ENCODE results near the gene PJVK. TPM values are rescaled to one million over a fixed set of nuclear protein-coding genes. Genes with fewer than 3 reads are reported as not detected.

PJVK gene
- total RNA-seq, 1 donor from 2014 or later, result not detected

DNA sequence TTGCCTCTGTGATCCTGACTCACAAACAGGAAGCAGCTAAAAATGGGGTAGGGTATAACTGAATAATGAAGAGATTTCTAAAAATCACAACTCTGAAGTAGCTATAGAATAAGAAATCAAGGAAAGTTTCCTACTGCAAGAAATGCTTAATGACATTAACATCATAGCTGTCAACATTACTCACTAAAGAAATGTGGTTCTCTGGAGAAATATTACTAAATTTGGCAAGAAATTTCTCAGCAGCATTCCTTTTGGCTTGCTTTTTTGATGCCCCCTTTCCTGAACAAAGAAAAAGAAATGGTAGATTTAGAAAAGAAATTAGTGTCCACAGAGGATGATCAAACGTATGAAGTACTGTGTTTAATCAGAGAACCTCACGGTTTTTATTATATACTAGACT is 9.8 kb upstream of the PJVK start:
- no peaks in the 10 kb centered on the region for H3K4me1 ChIP-seq
- no peaks in the 10 kb centered on the region for H3K9me3 ChIP-seq
- DNase-seq (ENCODE audit: low spot score in 2 of 2), result no peak
- intact Hi-C loops (cut with DNase I), result no loop called here
- H3K36me3 ChIP-seq, result peaks cover 37 to 81% of the 10 kb centered on the region in 2 donors
- peak overlapping the region; percentile 43 to 59 for H3K27ac ChIP-seq
- no peaks in the 10 kb centered on the region for H3K27me3 ChIP-seq
- no peak overlapping the region for H3K4me3 ChIP-seq
- TF ChIP-seq, protein P1, sequence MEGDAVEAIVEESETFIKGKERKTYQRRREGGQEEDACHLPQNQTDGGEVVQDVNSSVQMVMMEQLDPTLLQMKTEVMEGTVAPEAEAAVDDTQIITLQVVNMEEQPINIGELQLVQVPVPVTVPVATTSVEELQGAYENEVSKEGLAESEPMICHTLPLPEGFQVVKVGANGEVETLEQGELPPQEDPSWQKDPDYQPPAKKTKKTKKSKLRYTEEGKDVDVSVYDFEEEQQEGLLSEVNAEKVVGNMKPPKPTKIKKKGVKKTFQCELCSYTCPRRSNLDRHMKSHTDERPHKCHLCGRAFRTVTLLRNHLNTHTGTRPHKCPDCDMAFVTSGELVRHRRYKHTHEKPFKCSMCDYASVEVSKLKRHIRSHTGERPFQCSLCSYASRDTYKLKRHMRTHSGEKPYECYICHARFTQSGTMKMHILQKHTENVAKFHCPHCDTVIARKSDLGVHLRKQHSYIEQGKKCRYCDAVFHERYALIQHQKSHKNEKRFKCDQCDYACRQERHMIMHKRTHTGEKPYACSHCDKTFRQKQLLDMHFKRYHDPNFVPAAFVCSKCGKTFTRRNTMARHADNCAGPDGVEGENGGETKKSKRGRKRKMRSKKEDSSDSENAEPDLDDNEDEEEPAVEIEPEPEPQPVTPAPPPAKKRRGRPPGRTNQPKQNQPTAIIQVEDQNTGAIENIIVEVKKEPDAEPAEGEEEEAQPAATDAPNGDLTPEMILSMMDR (IDR thresholded peaks at IDR 0.05), result no peak

DNA sequence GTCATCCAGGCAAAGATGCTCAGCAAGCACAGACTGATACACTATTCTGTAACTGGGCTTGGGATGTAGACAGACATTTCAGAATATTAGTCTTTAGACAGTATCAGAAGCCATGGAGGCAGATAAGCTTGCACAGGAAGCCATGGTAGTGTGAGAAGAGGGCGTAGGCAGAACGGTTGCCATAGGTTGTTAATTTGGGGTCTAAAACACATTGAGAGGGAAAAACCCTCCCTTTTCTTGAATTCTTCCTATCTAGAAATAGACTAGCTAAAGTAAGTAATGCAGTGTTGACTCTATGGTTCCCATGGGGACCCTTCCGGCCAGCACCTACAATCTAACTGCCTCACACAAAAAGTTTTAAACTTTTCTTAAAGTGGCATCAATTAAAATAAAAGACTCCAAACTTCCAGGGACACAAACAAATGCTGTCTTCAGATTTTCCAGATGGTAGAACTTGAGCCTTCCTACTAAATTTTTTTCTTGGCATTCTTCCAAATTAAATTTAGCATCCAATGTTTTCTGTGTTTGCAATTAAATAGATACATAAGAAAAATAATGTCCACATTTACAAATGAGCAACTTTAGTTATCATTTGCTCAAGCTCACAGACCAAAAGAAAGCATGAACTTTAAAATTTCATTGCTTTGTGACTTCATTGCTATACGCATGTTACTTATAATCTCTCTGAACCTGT is 2.1 kb upstream of the PJVK start:
- intact Hi-C loops (cut with DNase I), result no loop called here
- no peak for DNase-seq (ENCODE audit: low spot score in 2 of 2)
- Histone ChIP-seq H3K27me3 (no peaks in the 10 kb centered on the region), H3K27ac (peak overlapping the region in 1 of 2 donors; percentile 99), H3K36me3 (peaks cover 18 to 22% of the 10 kb centered on the region in 2 donors), H3K4me1 (peaks cover 7 to 20% of the 10 kb centered on the region in 2 donors), H3K4me3 (peak overlapping the region; percentile 93 to 96), H3K9me3 (no peaks in the 10 kb centered on the region)
- TF ChIP-seq, protein P1 (IDR thresholded peaks at IDR 0.05), result no peak

DNA sequence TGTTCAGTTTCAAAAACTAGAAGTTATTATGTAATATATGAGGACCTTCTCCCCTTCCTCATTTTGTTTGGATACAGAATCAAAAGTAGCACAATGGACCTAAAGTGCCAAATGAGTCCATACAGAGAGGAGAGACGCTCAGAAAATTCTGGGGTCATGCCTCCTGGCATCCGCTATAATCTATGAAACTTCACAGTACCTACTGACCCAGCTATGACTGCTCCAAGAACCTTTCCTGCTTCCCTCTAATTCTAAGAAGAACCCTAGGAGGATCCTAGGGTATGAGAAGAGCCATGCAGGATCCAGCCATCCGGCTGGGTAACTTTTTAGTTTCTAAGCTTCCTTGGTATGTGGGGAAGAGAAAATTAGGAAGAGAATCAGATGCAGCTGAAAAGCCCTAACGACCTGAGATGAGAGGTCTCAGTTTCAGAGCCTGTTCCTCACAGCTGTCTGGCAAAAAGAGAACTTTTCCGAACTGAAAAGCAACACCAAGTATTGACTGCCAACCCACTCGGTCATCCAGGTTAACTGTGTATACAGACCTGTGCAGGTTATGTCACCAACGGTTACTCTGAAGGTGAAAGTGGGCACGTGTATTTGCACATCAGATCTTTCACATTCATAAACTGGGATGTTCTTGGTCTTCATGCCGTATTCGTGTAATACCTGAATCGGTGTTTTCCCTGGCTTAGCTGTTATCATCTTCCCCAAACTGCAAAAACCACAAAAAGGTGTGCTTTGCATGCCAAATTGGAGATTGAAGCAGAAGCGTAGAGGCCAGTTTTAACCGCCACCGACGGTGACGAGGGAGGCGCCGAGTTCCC is 1.3 kb upstream of the PJVK start:
- H3K27me3 ChIP-seq, result no peaks in the 10 kb centered on the region
- peaks cover 7 to 20% of the 10 kb centered on the region in 2 donors for H3K4me1 ChIP-seq
- peak overlapping the region; percentile 98 to 99 for H3K27ac ChIP-seq
- no peaks in the 10 kb centered on the region for H3K9me3 ChIP-seq
- TF ChIP-seq, protein P1 (IDR thresholded peaks at IDR 0.05), result no peak
- DNase-seq (ENCODE audit: low spot score in 2 of 2), result no peak
- H3K4me3 ChIP-seq, result peak overlapping the region; percentile 93 to 96
- peaks cover 15 to 17% of the 10 kb centered on the region in 2 donors for H3K36me3 ChIP-seq
- intact Hi-C loops (cut with DNase I), result loop anchor here (5.0 kb wide), 2 partner anchors 153 to 1238 kb away; partner anchors contain the start of gene HNRNPA3

DNA sequence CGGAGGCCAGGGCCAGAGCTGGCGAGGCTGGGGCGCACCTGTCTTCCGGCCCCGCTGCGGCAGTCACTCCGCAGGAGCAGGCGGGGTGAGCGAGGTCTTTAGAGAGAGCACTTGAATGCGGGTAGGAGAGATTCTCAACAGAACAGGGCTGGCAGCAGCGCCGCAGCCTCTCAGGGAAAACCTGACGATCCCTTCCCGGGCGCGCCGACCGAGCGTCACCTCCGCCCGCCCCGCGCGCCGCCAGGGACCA is 729 bp upstream of the PJVK start:
- Histone ChIP-seq H3K27me3 (no peaks in the 10 kb centered on the region), H3K4me3 (peak overlapping the region; percentile 93 to 96), H3K36me3 (peaks cover 10 to 11% of the 10 kb centered on the region in 2 donors), H3K4me1 (peaks cover 7 to 20% of the 10 kb centered on the region in 2 donors), H3K9me3 (no peaks in the 10 kb centered on the region), H3K27ac (peak overlapping the region; percentile 98 to 99)
- intact Hi-C loops (cut with DNase I), result loop anchor here (5.0 kb wide), 2 partner anchors 153 to 1238 kb away; partner anchors contain the start of gene HNRNPA3
- peak; percentile 14 to 88 for DNase-seq (ENCODE audit: low spot score in 2 of 2)
- TF ChIP-seq, protein P1 (IDR thresholded peaks at IDR 0.05), result no peak

DNA sequence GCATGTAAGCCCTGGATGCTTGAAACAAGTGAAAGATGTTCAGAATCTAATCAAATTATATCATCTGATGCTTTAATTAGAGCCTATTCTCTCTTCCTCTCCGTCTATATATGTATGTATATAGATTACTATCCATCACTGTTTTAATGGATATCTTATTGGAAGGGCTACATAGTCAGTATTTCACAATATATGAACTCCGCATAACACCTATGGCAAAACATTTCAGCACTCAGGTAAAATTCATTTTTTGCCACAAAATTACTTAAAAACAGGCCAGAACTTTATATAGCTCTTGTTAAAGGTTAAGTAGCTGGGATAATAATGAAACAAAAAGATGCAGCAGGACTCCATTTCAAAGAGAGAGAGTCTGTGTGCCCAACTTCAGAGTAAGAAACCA is 1.2 kb downstream of the PJVK start:
- H3K4me1 ChIP-seq, result peaks cover 7 to 20% of the 10 kb centered on the region in 2 donors
- no peak for DNase-seq (ENCODE audit: low spot score in 2 of 2)
- H3K4me3 ChIP-seq, result no peak overlapping the region
- intact Hi-C loops (cut with DNase I), result loop anchor here (5.0 kb wide), 2 partner anchors 155 to 1240 kb away; partner anchors contain the start of gene HNRNPA3
- TF ChIP-seq, protein P1 (IDR thresholded peaks at IDR 0.05), result no peak
- no peaks in the 10 kb centered on the region for H3K9me3 ChIP-seq
- no peaks in the 10 kb centered on the region for H3K36me3 ChIP-seq
- no peak overlapping the region for H3K27ac ChIP-seq
- no peaks in the 10 kb centered on the region for H3K27me3 ChIP-seq
